Left cardiac atrium (tissue), 4 donors: ENCODE measurements around the gene TSTD2. TPM values are rescaled to one million over a fixed set of nuclear protein-coding genes. Genes with fewer than 3 reads are reported as not detected.
"Not testable (repeated sequence)": the region's sequence is repeated elsewhere in the genome, so short reads cannot be mapped to it uniquely, and the experiment has no call there.

Source experiments
- ATAC-seq, 2 donors: fragments of 200-7000 bp; cut with Tn5 transposase; one replicate each; pipeline ENCODE4 v1.9.1; 2020; ENCODE audit warnings: mild to moderate bottlenecking in 2 of 2, moderate library complexity in 2 of 2
- DNase-seq: peaks from one replicate; pipeline ENCODE4 v3.0.0-alpha.2; 2020
- intact Hi-C, 2 donors: fragments of 100-400 bp; cut with DNase I; formaldehyde crosslinking; loops; one replicate each; pipeline versions ENCODE4 v1.14.1 to v1.15.1; 2022 to 2023
- total RNA-seq, 2 donors: library from RNA; stranded (reverse); fragmentation: NEBNext Ultra II Directional; extraction: Animal tissue kit (Norgen Biotek cat#: 25700); gene quantifications; one replicate each; pipeline ENCODE4 v1.2.1, GENCODE V29; 2021
- donor health status: DM: no; HTN: yes; CAD: no.
- donor health status: DM: no; HTN: yes; CAD: no; lungs with severe emphysema.
- donor health status: DM: yes; HTN: yes; CAD: no.
- donor health status: Dilated cardiomyopathy.

Gene TSTD2
- total RNA-seq, 2 donors from 2014 or later = 15.5 to 18.6 TPM

DNA sequence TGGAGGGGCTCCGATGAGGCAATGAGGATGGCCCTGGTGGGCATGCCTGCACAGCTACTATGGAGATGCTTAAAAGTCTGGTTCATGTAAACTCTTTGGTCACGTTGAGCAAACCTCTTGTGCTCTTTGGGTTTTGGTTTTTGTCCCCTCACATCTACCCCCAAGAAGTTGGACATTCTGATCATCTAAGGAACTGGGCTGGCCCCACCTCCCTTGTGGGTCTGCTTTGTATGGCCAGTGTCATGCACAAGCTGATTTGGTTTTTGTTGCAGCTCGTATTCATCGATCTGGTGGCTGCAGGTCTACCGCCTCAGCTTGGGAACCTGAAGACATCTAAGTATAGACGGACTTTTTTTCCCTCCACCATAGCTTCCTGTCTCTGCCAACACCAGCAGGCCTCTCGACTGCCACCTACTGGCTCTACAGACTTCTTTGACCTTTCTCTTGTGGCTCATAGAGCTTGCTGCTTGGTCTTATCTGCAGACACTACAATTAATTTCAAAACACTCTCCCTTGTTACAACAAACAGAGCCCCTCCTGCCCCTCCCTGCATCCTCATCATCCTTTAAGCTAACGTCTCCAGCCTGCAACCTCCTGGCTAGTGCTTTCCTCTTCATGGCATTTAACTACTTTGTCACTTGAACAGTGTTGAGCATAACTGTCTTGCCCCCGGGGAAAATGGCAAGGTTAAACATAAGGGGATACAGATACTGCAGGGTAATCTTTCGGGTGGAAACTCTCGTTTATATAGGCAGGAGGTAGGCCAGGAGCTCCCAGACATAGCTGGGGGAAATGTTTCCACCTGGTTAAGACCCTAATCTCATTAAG, 34.5 kb downstream of the TSTD2 start:
- intact Hi-C loops = loop anchor here (1.0 to 10.0 kb wide), 3 partner anchors 41 to 130 kb away; no protein-coding TSS in a partner anchor
- ATAC-seq = peak; percentile 55 to 72
- DNase-seq = peak; percentile 79

DNA sequence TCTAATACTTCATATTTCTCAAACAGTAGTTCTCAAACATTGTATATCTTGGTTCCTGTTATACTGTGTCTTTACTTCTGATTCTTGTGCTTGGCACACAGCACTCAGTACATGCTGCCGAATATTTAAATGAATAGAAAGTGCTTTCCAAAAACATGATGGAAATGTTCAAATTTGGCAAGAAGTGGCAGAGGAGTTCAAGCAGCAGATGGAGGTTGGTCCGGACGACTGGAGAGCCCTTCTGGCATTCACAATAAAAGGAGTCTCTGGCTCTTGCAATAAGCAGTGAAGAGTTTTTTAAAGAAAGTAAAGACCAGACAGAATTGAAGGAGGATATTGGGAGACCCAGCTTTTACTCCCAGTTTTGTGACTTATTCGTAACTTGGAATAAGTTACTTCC, 36.3 kb downstream of the TSTD2 start:
- intact Hi-C loops = loop anchor here (1.0 to 10.0 kb wide), 3 partner anchors 40 to 95 kb away; no protein-coding TSS in a partner anchor
- no peak for ATAC-seq
- DNase-seq = no peak

DNA sequence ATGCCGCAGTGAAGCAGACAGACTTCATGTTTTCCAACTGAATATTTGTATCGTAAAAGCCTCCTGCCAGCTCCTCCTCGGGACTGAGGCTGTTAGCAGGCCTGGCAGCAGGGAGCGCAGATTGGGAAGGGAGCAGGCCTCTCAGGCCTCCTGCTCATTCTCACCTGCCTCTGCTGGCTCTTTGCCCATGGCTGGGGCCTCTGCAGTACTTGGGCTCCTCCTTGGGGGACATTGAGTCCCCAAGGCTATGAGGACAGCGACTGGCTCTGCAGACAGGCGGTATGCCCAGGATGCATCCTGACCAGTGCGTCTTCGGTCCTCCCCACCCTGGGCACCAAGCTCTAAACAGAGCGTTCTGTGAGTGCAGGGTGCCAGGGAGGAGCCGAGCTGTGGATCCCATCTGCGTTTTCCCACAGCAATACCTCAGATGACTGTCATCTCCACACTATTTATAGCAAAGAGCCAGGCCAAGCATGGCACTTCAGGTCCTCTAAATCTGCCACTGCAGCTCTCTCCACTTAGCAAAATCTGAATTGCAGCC, 38.7 kb downstream of the TSTD2 start:
- intact Hi-C loops = loop anchor here (2.0 to 10.0 kb wide), 2 partner anchors 22 to 70 kb away; no protein-coding TSS in a partner anchor
- peak; percentile 73 to 74 for ATAC-seq
- DNase-seq = peak; percentile 57

- ATAC-seq = peak in 1 of 2 donors; percentile 3
- intact Hi-C loops = loop anchor here (2.0 to 10.0 kb wide), 2 partner anchors 21 to 69 kb away; no protein-coding TSS in a partner anchor
- no peak for DNase-seq
Observed at GRCh38 chr9:97593960-97594359, 39.2 kb downstream of the TSTD2 start.

- no peak for ATAC-seq
- no peak for DNase-seq
- intact Hi-C loops = loop anchor here in 1 of 2 donors (10.0 kb wide), 1 partner anchor 67 kb away; no protein-coding TSS in a partner anchor
Observed at GRCh38 chr9:97592126-97592525, 41.0 kb downstream of the TSTD2 start.

- no peak for ATAC-seq
- intact Hi-C loops = loop anchor here in 1 of 2 donors (10.0 kb wide), 1 partner anchor 67 kb away; no protein-coding TSS in a partner anchor
- no peak for DNase-seq
Observed at GRCh38 chr9:97591535-97591934, 41.6 kb downstream of the TSTD2 start.

DNA sequence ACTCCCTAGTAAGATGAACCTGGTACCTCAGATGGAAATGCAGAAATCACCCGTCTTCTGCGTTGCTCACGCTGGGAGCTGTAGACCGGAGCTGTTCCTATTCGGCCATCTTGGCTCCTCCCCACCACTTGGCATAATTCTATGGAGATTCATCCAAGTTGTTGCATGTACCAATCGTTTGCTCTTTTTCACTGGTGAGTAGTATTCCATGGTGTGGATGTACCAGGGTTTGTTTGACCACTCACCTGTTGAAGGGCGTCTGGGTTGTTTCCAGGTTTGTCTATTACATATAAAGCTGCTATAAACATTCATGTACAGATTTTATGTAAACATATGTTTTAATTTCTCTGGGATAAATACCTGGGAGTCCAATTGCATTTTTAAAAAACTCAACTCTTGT, 46.3 kb downstream of the TSTD2 start:
- intact Hi-C loops, ATAC-seq, DNase-seq: not testable (repeated sequence)

DNA sequence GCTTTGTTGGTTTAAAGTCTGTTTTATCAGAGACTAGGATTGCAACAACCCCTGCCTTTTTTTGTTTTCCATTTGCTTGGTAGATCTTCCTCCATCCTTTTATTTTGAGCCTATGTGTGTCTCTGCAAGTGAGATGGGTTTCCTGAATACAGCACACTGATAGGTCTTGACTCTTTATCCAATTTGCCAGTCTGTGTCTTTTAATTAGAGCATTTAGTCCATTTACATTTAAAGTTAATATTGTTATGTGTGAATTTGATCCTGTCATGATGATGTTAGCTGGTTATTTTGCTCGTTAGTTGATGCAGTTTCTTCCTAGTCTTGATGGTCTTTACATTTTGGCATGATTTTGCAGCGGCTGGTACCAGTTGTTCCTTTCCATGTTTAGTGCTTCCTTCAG, 48.4 kb downstream of the TSTD2 start:
- ATAC-seq, intact Hi-C loops, DNase-seq: not testable (repeated sequence)

- intact Hi-C loops, ATAC-seq, DNase-seq: not testable (repeated sequence)
Observed at GRCh38 chr9:97581590-97581989, 51.6 kb downstream of the TSTD2 start.

DNA sequence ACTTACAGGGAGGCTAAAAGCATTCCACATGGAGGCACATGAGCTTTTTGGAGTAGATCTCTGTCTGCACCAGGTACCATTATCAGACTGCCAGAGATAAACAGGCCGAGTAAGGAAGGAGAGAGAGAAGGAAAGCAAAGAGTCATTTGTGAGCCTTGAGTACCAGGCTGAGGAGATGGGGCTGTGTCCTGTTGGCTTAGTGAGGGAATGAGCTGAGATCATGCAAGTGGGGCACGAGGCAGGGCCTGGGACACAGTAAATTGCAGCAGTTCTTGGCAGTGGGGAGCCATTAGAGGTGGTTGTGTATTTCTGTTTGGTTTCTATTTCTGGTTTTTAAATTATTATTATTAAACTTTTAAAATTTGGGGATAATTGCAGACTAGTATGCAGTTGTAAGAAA, 53.3 kb downstream of the TSTD2 start:
- ATAC-seq (peak; percentile 18 to 65), DNase-seq (no peak)
- intact Hi-C loops = no loop called here

GRCh38 chr9:97578846-97579245, 54.3 kb downstream of the TSTD2 start:
- intact Hi-C loops = no loop called here
- no peak for DNase-seq
- ATAC-seq = peak; percentile 30 to 85

- ATAC-seq = peak in 1 of 2 donors; percentile 55
Observed at GRCh38 chr9:97577051-97577450, 56.1 kb downstream of the TSTD2 start.

GRCh38 chr9:97575673-97576200, 57.4 kb downstream of the TSTD2 start:
- no peak for DNase-seq
- intact Hi-C loops = no loop called here
- no peak for ATAC-seq

More at GRCh38 chr9:97577051-97577450, 56.1 kb downstream of the TSTD2 start:
- DNase-seq = no peak
- intact Hi-C loops = no loop called here

GRCh38 chr9:97574921-97575672, 58.1 kb downstream of the TSTD2 start:
- DNase-seq, ATAC-seq, intact Hi-C loops: not testable (repeated sequence)

DNA sequence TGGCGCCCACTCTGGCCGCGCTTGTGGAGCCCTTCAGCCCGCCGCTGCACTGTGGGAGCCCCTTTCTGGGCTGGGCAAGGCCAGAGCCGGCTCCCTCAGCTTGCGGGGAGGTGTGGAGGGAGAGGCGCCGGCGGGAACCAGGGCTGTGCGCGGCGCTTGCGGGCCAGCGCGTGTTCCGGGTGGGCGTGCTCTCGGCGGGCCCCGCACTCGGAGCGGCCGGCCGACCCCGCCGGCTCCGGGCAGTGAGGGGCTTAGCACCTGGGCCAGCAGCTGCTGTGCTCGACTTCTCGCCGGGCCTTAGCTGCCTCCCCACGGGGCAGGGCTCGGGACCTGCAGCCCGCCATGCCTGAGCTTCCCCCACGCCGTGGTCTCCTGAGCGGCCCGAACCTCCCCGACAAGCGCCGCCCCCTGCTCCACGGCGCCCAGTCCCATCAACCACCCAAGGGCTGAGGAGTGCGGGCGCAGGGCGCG, 59.0 kb downstream of the TSTD2 start:
- ATAC-seq, DNase-seq, intact Hi-C loops: not testable (repeated sequence)

GRCh38 chr9:97573482-97574073, 59.6 kb downstream of the TSTD2 start:
- ATAC-seq = no peak
- intact Hi-C loops = loop anchor here in 1 of 2 donors (2.0 kb wide), 1 partner anchor 21 kb away; no protein-coding TSS in a partner anchor
- DNase-seq = no peak

DNA sequence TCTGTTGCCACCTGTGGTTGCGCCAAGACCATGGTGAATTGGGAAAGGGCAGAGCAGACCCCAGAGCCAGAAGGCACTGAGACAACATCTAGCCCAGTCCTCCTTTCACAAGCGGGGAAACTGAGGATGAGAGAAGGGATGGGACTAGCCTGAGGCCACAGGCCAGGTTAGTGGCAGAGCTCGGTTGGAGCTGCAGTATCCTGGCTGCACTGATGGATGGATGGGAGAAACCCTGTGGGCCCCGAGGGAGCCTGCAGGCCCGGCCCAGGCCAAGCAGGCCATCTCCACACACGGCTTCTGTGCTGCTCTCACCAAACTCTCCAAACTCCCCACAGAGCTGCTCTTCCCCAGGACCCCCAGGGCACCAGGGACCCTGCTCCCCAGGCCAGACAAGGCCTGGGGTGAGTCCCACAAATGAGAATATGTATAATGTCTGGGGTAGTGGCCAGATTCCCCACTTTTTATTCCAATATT, 60.2 kb downstream of the TSTD2 start:
- no peak for DNase-seq
- intact Hi-C loops = loop anchor here in 1 of 2 donors (2.0 kb wide), 1 partner anchor 22 kb away; no protein-coding TSS in a partner anchor
- ATAC-seq = no peak

GRCh38 chr9:97572196-97572891, 60.8 kb downstream of the TSTD2 start:
- ATAC-seq (no peak), DNase-seq (no peak)
- intact Hi-C loops = loop anchor here in 1 of 2 donors (2.0 kb wide), 1 partner anchor 22 kb away; no protein-coding TSS in a partner anchor
